Suprapubic skin (tissue), 4 donors: ENCODE data around the gene ANKRD40. TPM values are rescaled to one million over a fixed set of nuclear protein-coding genes. Genes with fewer than 3 reads are reported as not detected.

Experiments
- DNase-seq, 2 donors: peaks; one replicate each; pipeline ENCODE4 v3.0.0-alpha.2; 2019; ENCODE audit warnings: low spot score in 2 of 2
- H3K27ac ChIP-seq: fragments of 200-600 bp; sonication (generic); one replicate; pipeline ENCODE4 v1.5.1; 2019
- H3K27me3 ChIP-seq: fragments of 200-600 bp; sonication (generic); one replicate; pipeline ENCODE4 v1.5.1; 2019
- H3K36me3 ChIP-seq: fragments of 200-600 bp; sonication (generic); one replicate; pipeline ENCODE4 v1.5.1; 2019
- H3K4me1 ChIP-seq: fragments of 200-600 bp; sonication (generic); one replicate; pipeline ENCODE4 v1.5.1; 2019
- H3K4me3 ChIP-seq: fragments of 200-600 bp; sonication (generic); one replicate; pipeline ENCODE4 v1.5.1; 2019; ENCODE audit warnings: mild to moderate bottlenecking
- H3K9me3 ChIP-seq: fragments of 200-600 bp; sonication (generic); one replicate; pipeline ENCODE4 v1.5.1; 2019
- CTCF ChIP-seq, 2 donors: fragments of 200-600 bp in 1 of 2; fragments of 450-650 bp in 1 of 2; sonication (generic) in 1 of 2; IDR thresholded peaks; one replicate each; pipeline ENCODE4 v1.5.1; 2016 to 2019; ENCODE audit warnings: antibody characterized with exemption in 2 of 2, mild to moderate bottlenecking in 1 of 2, moderate library complexity in 1 of 2
- EP300 ChIP-seq: sonication (generic); formaldehyde crosslinking; IDR thresholded peaks from one replicate; pipeline ENCODE4 v1.6.1; 2017; ENCODE audit warnings: antibody characterized with exemption
- POLR2A ChIP-seq, 2 donors: fragments of 450-650 bp; IDR thresholded peaks; one replicate each; pipeline ENCODE4 v1.6.1; 2017; ENCODE audit warnings: antibody characterized with exemption in 2 of 2, mild to moderate bottlenecking in 2 of 2, moderate library complexity in 2 of 2
- POLR2AphosphoS5 ChIP-seq, 3 donors: sonication (generic); formaldehyde crosslinking; IDR thresholded peaks; one replicate each; pipeline ENCODE4 v1.6.1; 2017; ENCODE audit warnings: antibody characterized with exemption in 3 of 3
- WGBS: methylation state at CpG from one replicate; pipeline ENCODE4 v1.1.5; 2018; 5-methylcytosine and 5-hydroxymethylcytosine counted together
- total RNA-seq, 4 donors: library from RNA; depleted of rRNA; stranded (reverse); fragments of >200 nt; gene quantifications; one replicate each; pipeline ENCODE4 v1.1.0, GENCODE V29; 2016

The ANKRD40 gene
- total RNA-seq, 4 donors from 2014 or later: 21.4 to 33.8 (median 26.6) TPM

DNA sequence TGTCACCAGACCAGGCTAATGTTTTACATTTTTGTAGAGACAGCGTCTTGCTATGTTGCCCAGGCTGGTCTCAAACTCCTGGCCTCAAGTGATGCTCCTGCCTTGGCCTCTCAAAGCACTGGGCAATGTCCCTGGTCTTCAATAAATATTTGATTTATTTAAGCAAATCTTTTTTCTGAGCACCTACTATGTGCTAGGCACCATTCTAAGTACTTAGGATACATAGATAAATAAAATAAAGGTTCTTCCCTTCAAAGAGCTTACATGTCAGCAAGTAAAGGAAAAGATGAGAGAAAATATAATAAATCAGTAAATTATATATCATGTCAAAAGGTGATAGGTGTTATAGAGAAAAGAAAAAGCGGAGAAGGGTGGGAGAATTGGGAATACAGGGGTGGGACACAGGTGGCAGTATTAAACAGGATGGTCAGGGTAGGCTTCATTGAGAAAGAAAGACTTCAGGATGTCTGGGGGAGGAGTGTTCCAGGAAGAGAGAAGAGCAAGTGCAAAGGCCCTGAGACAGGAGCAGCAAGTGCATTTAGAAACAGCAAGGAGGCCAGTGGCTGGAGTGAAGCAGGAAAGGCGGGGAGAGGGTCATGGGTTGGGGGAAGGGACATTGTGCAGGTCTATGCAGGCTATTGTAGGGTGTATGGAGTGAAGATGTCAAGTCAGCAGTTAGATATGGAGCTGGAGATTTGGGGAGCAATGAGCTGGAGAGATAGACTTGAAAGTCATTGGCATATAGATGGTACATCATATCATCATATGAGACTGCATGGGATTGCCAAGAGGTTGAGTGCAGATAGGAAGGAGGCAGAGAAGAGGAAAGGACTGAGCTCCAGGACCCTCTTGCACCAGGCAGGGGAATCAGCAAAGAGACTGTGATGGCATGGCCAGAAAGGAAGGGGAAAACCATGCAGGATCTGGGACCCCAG, 61.7 kb downstream of the ANKRD40 start:
- no peak for DNase-seq
- TF ChIP-seq POLR2AphosphoS5 (IDR thresholded peaks at IDR 0.05) (no peak), POLR2A (IDR thresholded peaks at IDR 0.05) (no peak), CTCF (IDR thresholded peaks at IDR 0.05) (no peak), EP300 (no peak)
- Histone ChIP-seq H3K36me3 (no peaks in the 10 kb centered on the region), H3K4me1 (peaks cover 12% of the 10 kb centered on the region), H3K9me3 (no peaks in the 10 kb centered on the region), H3K27me3 (no peaks in the 10 kb centered on the region), H3K27ac (no peak overlapping the region), H3K4me3 (no peak overlapping the region)
- 97% methylated on average over 3 of the region's 3 CpGs for WGBS

Other genes starting within 250 kb of the ANKRD40 start
- gene CHAD, start 239.0 kb downstream of the ANKRD40 start, total RNA-seq: 10 to 100 TPM in 1 of 4 donors, 1 to 10 TPM in 3; 4.5 to 15.4 (median 7.2) TPM
- gene RSAD1, start 229.1 kb downstream of the ANKRD40 start, total RNA-seq: 10 to 100 TPM; 27.3 to 41.3 (median 30.1) TPM
- gene MYCBPAP, start 199.5 kb downstream of the ANKRD40 start, total RNA-seq: 1 to 10 TPM in 2 of 4 donors, under 1 TPM in 2; 0.42 to 4.6 (median 1.3) TPM
- gene EPN3, start 175.2 kb downstream of the ANKRD40 start, total RNA-seq: 100 to 1,000 TPM in 1 of 4 donors, 10 to 100 TPM in 3; 30.3 to 110 (median 78.5) TPM
- gene SPATA20, start 160.7 kb downstream of the ANKRD40 start, total RNA-seq: 10 to 100 TPM; 36.5 to 75.4 (median 50.9) TPM
- 1 to 10 TPM; 1.1 to 9.9 (median 2.7) TPM for gene CACNA1G, start 147.2 kb downstream of the ANKRD40 start, total RNA-seq
- gene ABCC3, start 73.0 kb downstream of the ANKRD40 start, total RNA-seq: 100 to 1,000 TPM in 1 of 4 donors, 10 to 100 TPM in 3; 31.7 to 113 (median 36.2) TPM
- gene LUC7L3, start 11.7 kb upstream of the ANKRD40 start, total RNA-seq: 100 to 1,000 TPM in 1 of 4 donors, 10 to 100 TPM in 3; 31.5 to 267 (median 42.6) TPM
- gene ANKRD40CL, start 59.6 kb upstream of the ANKRD40 start, total RNA-seq: not detected
- under 1 TPM; 0.36 to 0.93 (median 0.65) TPM for gene WFIKKN2, start 127.7 kb upstream of the ANKRD40 start, total RNA-seq
- 100 to 1,000 TPM; 151 to 255 (median 174) TPM for gene TOB1, start 158.4 kb upstream of the ANKRD40 start, total RNA-seq